GM20000 (cell line): Measurements from ENCODE around the gene C1orf159.

ENCODE experiments used
- DNase-seq: peaks from one replicate; pipeline ENCODE4 v3.0.0; 2012; ENCODE audit warnings: low spot score
- TF ChIP-seq, protein P1 (sequence below): IDR thresholded peaks from 2 replicates; pipeline ENCODE4 v1.5.1; 2012; ENCODE audit warnings: mild to moderate bottlenecking, control low read depth; ENCODE audit errors: extremely low read depth, missing control alignments

Gene C1orf159

DNA sequence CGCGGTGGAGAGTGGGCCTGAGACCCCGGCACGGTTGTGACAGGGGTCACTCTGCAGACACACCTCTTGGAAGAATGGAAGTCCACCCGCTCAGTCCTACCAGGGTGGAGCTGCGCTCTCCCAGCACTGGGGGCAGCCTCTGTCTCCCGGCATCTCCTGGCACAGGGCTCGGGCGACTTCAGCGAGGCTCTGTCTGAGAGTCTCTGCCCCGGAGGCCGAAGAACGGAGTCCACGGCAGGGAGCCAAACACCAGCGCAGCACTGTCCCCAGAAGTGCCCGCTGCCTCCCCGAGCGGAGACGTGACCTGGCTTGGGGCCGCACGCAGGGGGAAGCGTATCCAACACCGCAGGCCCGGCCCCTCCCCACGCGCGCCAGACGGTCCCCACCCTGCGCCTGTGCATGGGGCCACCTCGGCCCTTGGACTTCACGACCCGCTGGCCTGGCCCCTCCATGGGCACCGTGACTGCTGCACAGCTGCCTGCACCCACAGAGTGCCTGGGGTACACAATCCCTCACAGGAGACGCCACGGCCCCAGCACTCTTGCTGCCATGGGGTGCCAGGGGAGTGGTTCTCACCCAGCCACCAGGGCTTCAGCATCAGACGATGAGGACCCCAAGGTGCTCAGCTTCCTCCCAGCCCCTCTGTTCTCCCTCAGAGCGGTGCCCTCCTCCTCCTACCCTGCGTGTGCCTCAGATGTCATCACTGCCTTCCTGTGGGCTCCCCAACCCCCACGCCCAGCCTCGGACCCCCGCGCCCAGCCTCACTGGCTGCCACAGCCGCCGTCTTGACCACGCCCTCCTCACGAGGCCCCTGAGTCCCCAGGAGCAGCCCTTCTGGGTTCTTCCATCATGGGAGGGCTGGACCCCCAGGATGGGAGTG, 26.8 kb downstream of the C1orf159 start:
- TF ChIP-seq, protein P1, sequence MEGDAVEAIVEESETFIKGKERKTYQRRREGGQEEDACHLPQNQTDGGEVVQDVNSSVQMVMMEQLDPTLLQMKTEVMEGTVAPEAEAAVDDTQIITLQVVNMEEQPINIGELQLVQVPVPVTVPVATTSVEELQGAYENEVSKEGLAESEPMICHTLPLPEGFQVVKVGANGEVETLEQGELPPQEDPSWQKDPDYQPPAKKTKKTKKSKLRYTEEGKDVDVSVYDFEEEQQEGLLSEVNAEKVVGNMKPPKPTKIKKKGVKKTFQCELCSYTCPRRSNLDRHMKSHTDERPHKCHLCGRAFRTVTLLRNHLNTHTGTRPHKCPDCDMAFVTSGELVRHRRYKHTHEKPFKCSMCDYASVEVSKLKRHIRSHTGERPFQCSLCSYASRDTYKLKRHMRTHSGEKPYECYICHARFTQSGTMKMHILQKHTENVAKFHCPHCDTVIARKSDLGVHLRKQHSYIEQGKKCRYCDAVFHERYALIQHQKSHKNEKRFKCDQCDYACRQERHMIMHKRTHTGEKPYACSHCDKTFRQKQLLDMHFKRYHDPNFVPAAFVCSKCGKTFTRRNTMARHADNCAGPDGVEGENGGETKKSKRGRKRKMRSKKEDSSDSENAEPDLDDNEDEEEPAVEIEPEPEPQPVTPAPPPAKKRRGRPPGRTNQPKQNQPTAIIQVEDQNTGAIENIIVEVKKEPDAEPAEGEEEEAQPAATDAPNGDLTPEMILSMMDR, result no peak
- no peak for DNase-seq

DNA sequence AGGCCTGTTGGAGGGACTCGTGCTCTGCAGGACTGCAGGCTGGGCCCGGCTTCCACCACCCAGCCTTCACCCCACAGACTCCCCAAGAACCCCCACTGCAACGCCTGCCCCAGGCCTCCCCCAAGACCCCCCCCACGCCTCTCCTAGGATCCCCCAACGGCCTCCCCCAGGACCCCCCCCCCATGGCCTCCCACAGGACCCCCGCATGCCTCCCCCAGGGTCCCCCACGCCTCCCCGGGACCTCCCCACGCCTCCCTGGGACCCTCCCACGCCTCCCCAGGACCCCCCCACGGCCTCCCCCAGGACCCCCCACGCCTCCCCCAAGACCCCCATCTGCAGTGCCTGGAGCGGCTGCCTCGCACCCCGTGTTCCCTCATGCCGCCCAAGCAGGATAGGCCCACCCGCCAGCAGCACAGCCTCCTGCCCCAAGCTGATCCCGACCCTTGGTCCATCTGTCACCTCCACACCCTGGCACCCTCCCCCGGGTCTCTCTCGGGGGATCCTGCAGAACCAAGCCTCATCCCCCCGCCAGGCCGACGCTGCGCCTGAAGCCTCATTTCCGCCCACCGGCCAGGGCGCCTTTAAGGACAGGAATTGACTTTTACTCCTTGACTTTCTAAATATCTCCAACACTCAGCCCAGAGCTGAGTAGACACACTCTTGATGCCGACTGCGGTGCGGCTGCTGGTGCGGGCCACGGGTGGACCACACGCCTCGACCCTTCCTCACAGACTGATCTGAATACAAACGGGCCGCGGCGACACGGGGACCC, 27.7 kb downstream of the C1orf159 start:
- no peak for DNase-seq
- TF ChIP-seq, protein P1, result no peak

DNA sequence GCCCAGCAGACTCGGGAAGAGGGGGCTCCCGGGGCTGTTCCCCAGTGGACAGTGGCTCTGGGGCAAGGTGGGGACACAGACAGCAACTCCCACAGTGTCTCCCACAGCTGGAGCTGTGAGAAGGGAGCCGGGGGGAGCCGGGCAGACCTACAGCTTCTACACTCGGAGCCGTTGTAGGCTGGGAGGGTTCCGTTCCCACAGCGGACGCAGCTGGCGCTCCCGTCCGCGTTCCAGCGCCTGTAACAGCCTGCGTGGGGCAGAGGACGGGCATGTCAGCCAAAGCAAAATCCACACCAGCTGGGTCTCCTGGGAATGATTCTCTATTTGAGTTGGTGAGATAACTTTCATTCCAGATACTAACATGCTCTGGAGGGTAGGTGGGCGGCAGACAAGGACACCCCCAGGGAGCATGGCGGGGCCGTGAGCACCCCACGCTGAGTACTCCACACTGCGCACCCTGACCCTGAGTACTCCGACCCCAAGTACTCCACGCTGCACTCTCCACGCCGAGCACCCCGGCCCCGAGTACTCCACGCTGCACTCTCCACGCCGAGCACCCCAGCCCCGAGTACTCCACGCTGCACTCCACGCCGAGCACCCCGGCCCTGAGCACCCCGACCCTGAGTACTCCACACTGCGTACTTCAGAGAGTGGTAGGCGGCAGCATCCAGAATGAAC, 28.4 kb downstream of the C1orf159 start:
- no peak for DNase-seq
- TF ChIP-seq, protein P1, result no peak

DNA sequence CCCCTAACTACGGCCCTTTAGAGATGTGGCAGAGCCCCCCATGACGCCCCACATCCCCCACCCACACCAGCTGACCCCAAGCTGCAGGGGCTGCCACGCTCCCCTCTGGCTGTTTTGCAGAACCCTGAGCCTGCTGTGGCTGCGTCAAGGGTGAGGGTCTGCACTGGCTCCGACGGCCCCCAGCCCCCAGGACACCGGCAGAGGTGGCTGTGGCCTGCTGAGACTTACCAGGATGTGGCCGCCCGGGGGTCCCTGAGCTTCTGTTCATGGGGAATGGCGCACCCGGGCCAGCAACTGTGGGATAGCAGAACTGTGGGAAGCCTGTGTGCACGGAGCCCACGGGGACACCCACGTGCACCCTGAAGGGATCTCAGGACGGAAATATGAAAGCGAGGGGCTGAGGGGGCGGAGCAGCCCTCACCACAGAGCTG, 29.0 kb downstream of the C1orf159 start:
- no peak for DNase-seq
- TF ChIP-seq, protein P1, result no peak

DNA sequence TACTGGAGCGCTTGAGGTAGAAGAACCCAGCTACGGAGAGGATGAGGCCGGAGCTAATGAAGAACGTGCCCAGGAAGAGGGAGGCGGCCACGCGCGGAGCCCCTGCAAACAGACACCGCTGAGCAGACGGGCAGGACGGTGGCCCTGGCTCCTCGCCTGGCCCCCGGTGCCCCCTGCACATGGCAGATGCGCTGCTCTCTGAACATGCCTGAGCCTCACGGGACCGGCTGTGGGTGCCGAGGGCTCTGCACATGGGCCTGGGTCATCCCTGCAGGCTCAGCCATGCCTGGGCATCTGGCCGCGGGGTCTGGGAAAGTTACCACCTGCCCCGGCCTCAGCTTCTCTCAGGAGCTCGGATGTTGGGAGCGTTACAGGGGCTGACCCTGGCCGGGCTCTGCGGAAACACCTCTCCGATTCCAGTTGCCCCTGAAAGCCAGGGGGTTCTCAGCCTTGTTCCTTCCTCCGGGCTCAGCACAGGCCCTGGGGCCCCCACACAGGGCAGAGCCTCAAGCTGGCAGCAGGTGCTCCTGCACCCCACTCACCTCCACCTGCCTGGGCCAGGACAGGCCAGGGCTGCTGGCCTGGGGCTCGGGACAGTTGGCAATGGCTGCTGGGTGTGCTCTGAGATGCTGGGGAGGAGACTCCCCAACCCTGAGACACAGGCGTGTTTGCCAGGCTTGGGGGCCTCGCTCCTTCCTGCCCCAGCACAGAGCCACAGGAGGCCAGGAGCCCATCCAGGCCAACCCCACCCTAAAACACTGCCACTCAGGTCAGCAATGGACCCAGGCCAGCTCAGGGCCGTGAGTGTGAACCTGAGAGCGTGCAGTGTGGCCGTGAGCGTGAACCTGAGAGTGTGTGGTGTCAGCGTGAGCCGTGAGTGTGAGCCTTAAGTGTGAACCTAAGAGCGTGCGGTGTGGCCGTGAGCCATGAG, 29.7 kb downstream of the C1orf159 start:
- TF ChIP-seq, protein P1, result no peak
- no peak for DNase-seq

DNA sequence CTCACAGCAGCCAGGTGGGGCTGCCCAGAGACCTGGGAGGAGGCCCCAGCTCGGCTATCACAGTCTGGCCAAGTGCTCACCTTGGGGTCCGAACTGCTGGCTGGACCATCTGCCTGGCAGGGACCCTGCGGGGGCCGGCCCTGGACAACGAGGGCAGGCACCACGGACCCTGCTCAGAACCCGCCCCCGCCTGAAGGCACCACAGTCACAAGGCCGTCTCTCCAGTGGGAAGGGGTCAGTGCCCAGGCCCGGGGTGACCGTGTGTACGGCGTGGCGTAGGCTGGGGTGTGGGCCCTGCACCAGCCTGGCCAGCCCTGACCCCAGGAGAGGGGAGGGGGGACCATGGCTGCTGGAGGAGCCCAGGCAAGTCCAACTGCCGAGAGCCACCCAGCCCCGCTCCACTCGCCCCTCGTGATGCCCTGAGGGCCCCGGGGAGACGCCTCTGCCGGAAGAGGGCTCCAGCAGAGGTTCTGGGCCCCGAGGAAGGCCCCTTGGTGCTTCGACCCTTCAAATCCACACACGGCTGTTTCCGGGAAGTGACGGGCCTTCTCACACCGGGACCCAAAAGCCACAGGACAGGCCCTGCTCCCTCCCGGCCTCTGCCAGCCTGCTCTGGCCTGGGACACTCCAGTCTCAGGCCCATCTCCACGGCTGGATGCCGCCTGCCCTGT, 30.6 kb downstream of the C1orf159 start:
- no peak for DNase-seq
- TF ChIP-seq, protein P1, result no peak
